ENCODE data around the gene UBAP1L.

DNA sequence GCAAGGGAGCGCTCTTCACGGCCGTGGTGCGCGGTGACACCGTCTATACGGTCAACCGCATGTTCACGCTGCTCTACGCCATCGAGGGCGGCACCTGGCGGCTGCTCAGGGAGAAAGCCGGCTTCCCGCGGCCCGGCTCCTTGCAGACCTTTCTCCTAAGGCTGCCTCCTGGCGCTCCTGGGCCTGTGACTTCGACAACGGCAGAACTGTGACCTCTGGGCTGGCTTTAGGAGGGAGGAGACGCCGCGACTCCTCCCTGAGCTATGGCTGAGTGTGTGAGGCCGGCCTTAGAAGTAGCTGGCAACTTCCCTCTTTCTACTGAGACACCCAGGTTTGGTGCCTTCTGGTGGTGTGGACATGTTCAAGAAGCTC lies 37.0 kb downstream of the UBAP1L start:
- TF ChIP-seq TAF1 (IDR thresholded peaks at IDR 0.05; ENCODE audit: borderline replicate concordance, low read depth, low read length), result no peak
- no peak for TF ChIP-seq POLR2AphosphoS5 (IDR thresholded peaks at IDR 0.05; ENCODE audit: low read depth, low read length)

All from GM12892 (cell line).